ENCODE results near the gene WDR64.

GRCh38 chr1:241697640-241698018 lies 45.5 kb downstream of the WDR64 start:
- TF ChIP-seq CTCF (optimal IDR thresholded peaks at IDR 0.05 in 1 of 3, IDR thresholded peaks at IDR 0.05 in 1 of 3, conservative IDR thresholded peaks at IDR 0.05 in 1 of 3; ENCODE audit: extremely low read depth in 1 of 3, insufficient read depth in 2 of 3, low read length in 3 of 3) (no peak), EZH2 (IDR thresholded peaks at IDR 0.05; ENCODE audit: low read length) (no peak)
